GM23338 (cell line): Measurements from ENCODE around the gene WDR12. TPM values are rescaled to one million over a fixed set of nuclear protein-coding genes. Genes with fewer than 3 reads are reported as not detected.

Source experiments
- ATAC-seq: fragments of 200-7000 bp; cut with Tn5 transposase; 3 replicates; pipeline ENCODE4 v1.9.1; 2020
- DNase-seq: peaks from one replicate; pipeline ENCODE4 v3.0.0-alpha.2; 2015; ENCODE audit warnings: low spot score
- H2AFZ ChIP-seq: fragments of 200-600 bp; sonication (generic); 2 replicates; pipeline ENCODE4 v1.8.0; 2016; ENCODE audit warnings: antibody characterized with exemption, mild to moderate bottlenecking, moderate library complexity
- H3F3A ChIP-seq: fragments of 200-600 bp; sonication (generic); replicated peaks from 2 replicates; pipeline ENCODE4 v1.8.0; 2017; ENCODE audit warnings: antibody characterized with exemption, mixed run types, low read depth
- H3K27ac ChIP-seq: fragments of 200-600 bp; sonication (generic); 2 replicates; pipeline ENCODE4 v1.6.1; 2016; ENCODE audit warnings: low read depth
- H3K27me3 ChIP-seq: fragments of 200-600 bp; sonication (generic); 2 replicates; pipeline ENCODE4 v1.8.0; 2016; ENCODE audit warnings: mild to moderate bottlenecking, mixed run types, moderate library complexity; ENCODE audit not compliant: insufficient read depth
- H3K36me3 ChIP-seq: fragments of 200-600 bp; sonication (generic); 2 replicates; pipeline ENCODE4 v1.8.0; 2016; ENCODE audit warnings: mild to moderate bottlenecking; ENCODE audit not compliant: insufficient read depth
- H3K4me1 ChIP-seq: fragments of 200-600 bp; sonication (generic); 2 replicates; pipeline ENCODE4 v1.8.0; 2016; ENCODE audit warnings: mild to moderate bottlenecking, moderate library complexity; ENCODE audit not compliant: insufficient read depth
- H3K4me2 ChIP-seq: fragments of 200-600 bp; sonication (generic); 2 replicates; pipeline ENCODE4 v1.7.1; 2017; ENCODE audit warnings: mixed run types
- H3K4me3 ChIP-seq: fragments of 200-600 bp; sonication (generic); 2 replicates; pipeline ENCODE4 v1.6.1; 2016; ENCODE audit warnings: mixed run types
- H3K79me2 ChIP-seq: fragments of 200-600 bp; sonication (generic); replicated peaks from 2 replicates; pipeline ENCODE4 v1.8.0; 2017; ENCODE audit warnings: mild to moderate bottlenecking; ENCODE audit not compliant: insufficient read depth
- H3K9me2 ChIP-seq: fragments of 200-600 bp; sonication (generic); 2 replicates; pipeline ENCODE4 v1.8.0; 2017; ENCODE audit not compliant: insufficient read depth
- H4K20me1 ChIP-seq: fragments of 200-600 bp; sonication (generic); replicated peaks from 2 replicates; pipeline ENCODE4 v1.8.0; 2017; ENCODE audit warnings: mild to moderate bottlenecking; ENCODE audit not compliant: insufficient read depth
- H3K27ac Mint-ChIP-seq: 2 replicates; pipeline ENCODE4 v1.8.0; 2020; ENCODE audit warnings: inconsistent platforms, mild to moderate bottlenecking, moderate library complexity, mixed read lengths
- H3K27me3 Mint-ChIP-seq: 3 replicates; pipeline ENCODE4 v1.8.0; 2022; ENCODE audit warnings: low read depth, mild to moderate bottlenecking, moderate library complexity, mixed read lengths, inconsistent platforms; ENCODE audit not compliant: insufficient read depth, poor library complexity
- H3K36me3 Mint-ChIP-seq: 3 replicates; pipeline ENCODE4 v1.8.0; 2021; ENCODE audit warnings: low read depth, mild to moderate bottlenecking, inconsistent platforms, moderate library complexity, mixed read lengths
- H3K4me1 Mint-ChIP-seq: 3 replicates; pipeline ENCODE4 v1.8.0; 2020; ENCODE audit warnings: mild to moderate bottlenecking, inconsistent platforms, mixed read lengths
- H3K4me3 Mint-ChIP-seq: 3 replicates; pipeline ENCODE4 v1.8.0; 2021; ENCODE audit warnings: moderate library complexity, mild to moderate bottlenecking, inconsistent platforms, mixed read lengths
- H3K9me3 Mint-ChIP-seq: 3 replicates; pipeline ENCODE4 v1.8.0; 2020; ENCODE audit warnings: moderate library complexity, mild to moderate bottlenecking, inconsistent platforms, mixed read lengths
- CREB1 ChIP-seq: fragments of 250-450 bp; sonication (Bioruptor Pico); IDR thresholded peaks from 2 replicates; pipeline ENCODE4 v1.5.0; 2020; ENCODE audit warnings: low read depth, mild to moderate bottlenecking, moderate library complexity
- EZH2 ChIP-seq: fragments of 200-600 bp; sonication (generic); IDR thresholded peaks from one replicate; pipeline ENCODE4 v1.8.0; 2017; ENCODE audit warnings: antibody characterized with exemption, mild to moderate bottlenecking, low read depth; ENCODE audit not compliant: unreplicated experiment
- EZH2phosphoT487 ChIP-seq: fragments of 200-600 bp; sonication (generic); IDR thresholded peaks from one replicate; pipeline ENCODE4 v1.8.1; 2018; ENCODE audit warnings: antibody characterized with exemption; ENCODE audit not compliant: unreplicated experiment
- JUNB ChIP-seq: IDR thresholded peaks from one replicate; pipeline ENCODE4 v1.6.1; 2016; ENCODE audit warnings: antibody characterized with exemption; ENCODE audit not compliant: unreplicated experiment
- NANOG ChIP-seq: IDR thresholded peaks from 2 replicates; pipeline ENCODE4 v1.6.1; 2016; ENCODE audit warnings: antibody characterized with exemption, borderline replicate concordance
- REST ChIP-seq: IDR thresholded peaks from one replicate; pipeline ENCODE4 v1.6.1; 2018; ENCODE audit warnings: antibody characterized with exemption; ENCODE audit not compliant: unreplicated experiment
- STAT1 ChIP-seq: IDR thresholded peaks from one replicate; pipeline ENCODE4 v1.6.1; 2016; ENCODE audit warnings: antibody characterized with exemption; ENCODE audit not compliant: unreplicated experiment
- ZNF114 ChIP-seq: fragments of 250-450 bp; sonication (Bioruptor Pico); IDR thresholded peaks from 2 replicates; pipeline ENCODE4 v1.5.0; 2020; ENCODE audit warnings: mild to moderate bottlenecking, moderate library complexity
- polyA plus RNA-seq: library from polyadenylated mRNA; unstranded; fragments of >200 nt; fragmentation: Nextera tagmentation; extraction: Ambion mirVana; gene quantifications from 2 replicates; pipeline ENCODE4 v1.2.1, GENCODE V29; 2016
- total RNA-seq: library from RNA; depleted of rRNA; stranded (reverse); fragments of >200 nt; shearing (Covaris generic); gene quantifications from 2 replicates; pipeline ENCODE4 v1.2.3, GENCODE V29; 2014
- TF ChIP-seq, protein P1 (sequence below), 2 experiments: fragments of 200-600 bp in 1 of 2; sonication (generic) in 1 of 2; conservative IDR thresholded peaks; 2 replicates each; pipeline versions ENCODE4 v1.5.1 to v1.6.1; 2016 to 2017; ENCODE audit warnings: antibody characterized with exemption in 2 of 2, low read depth in 2 of 2, mild to moderate bottlenecking in 2 of 2, moderate library complexity in 1 of 2
- TF ChIP-seq, protein P2 (sequence below): IDR thresholded peaks from 2 replicates; pipeline ENCODE4 v1.6.1; 2016; ENCODE audit warnings: antibody characterized with exemption
- TF ChIP-seq, protein P3 (sequence below): fragments of 250-450 bp; sonication (Bioruptor Pico); IDR thresholded peaks from 2 replicates; pipeline ENCODE4 v1.5.0; 2020; ENCODE audit warnings: mild to moderate bottlenecking, moderate library complexity

Gene WDR12
- total and polyA plus RNA-seq, 2 experiments from 2014 or later, result 98.1 to 240 TPM

DNA sequence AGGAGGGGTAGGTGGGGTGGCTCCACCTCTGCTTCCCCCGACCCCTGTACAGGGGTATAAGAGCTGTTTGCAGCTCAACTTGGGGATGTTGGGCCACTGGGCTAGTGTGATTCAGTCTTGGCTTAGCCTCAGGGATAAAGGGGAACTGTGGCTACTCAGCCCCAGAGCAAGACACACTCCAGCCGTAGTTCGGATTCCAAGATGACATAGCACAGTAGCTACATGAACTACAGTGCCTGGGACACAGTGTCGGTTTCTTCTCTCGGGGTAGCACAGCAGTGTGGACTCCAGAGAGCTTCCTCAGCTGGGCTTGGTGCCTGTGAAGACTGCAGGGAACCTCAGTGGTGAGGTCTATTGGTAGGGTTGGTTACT is 21.7 kb upstream of the WDR12 start (continued):
- TF ChIP-seq EZH2 (no peak), JUNB (no peak), EZH2phosphoT487 (no peak)
- TF ChIP-seq, protein P1, sequence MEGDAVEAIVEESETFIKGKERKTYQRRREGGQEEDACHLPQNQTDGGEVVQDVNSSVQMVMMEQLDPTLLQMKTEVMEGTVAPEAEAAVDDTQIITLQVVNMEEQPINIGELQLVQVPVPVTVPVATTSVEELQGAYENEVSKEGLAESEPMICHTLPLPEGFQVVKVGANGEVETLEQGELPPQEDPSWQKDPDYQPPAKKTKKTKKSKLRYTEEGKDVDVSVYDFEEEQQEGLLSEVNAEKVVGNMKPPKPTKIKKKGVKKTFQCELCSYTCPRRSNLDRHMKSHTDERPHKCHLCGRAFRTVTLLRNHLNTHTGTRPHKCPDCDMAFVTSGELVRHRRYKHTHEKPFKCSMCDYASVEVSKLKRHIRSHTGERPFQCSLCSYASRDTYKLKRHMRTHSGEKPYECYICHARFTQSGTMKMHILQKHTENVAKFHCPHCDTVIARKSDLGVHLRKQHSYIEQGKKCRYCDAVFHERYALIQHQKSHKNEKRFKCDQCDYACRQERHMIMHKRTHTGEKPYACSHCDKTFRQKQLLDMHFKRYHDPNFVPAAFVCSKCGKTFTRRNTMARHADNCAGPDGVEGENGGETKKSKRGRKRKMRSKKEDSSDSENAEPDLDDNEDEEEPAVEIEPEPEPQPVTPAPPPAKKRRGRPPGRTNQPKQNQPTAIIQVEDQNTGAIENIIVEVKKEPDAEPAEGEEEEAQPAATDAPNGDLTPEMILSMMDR (conservative IDR thresholded peaks at IDR 0.05; ENCODE audit: low read depth in 2 of 2), result no peak

- no peak overlapping the region for H3K4me3 ChIP-seq
- Mint-ChIP-seq H3K27me3 (no peaks in the 10 kb centered on the region), H3K9me3 (no peaks in the 10 kb centered on the region), H3K4me3 (no peak overlapping the region), H3K4me1 (no peaks in the 10 kb centered on the region), H3K36me3 (no peaks in the 10 kb centered on the region; the same call in 2 of the 3 replicates), H3K27ac (no peak overlapping the region; the same call in 1 of the 2 replicates)
- no peak overlapping the region for H2AFZ ChIP-seq
- no peaks in the 10 kb centered on the region for H3K79me2 ChIP-seq
- no peaks in the 10 kb centered on the region for H3K27me3 ChIP-seq
- H3F3A ChIP-seq, result no peaks in the 10 kb centered on the region
- H3K9me2 ChIP-seq, result no peaks in the 10 kb centered on the region
- peak; percentile 56 for ATAC-seq
- no peak for DNase-seq
- H3K4me1 ChIP-seq, result no peaks in the 10 kb centered on the region
- no peak overlapping the region for H3K4me2 ChIP-seq
- no peaks in the 10 kb centered on the region for H3K36me3 ChIP-seq
- H3K27ac ChIP-seq, result no peak overlapping the region
- 0 out of 2 replicates have a peak, but pooled peaks cover 2% of the 10 kb centered on the region for H4K20me1 ChIP-seq
- TF ChIP-seq, protein P2, sequence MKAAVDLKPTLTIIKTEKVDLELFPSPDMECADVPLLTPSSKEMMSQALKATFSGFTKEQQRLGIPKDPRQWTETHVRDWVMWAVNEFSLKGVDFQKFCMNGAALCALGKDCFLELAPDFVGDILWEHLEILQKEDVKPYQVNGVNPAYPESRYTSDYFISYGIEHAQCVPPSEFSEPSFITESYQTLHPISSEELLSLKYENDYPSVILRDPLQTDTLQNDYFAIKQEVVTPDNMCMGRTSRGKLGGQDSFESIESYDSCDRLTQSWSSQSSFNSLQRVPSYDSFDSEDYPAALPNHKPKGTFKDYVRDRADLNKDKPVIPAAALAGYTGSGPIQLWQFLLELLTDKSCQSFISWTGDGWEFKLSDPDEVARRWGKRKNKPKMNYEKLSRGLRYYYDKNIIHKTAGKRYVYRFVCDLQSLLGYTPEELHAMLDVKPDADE, result no peak
- TF ChIP-seq EZH2phosphoT487 (no peak), STAT1 (no peak), NANOG (no peak), CREB1 (CRISPR knock-in tag) (no peak), REST (no peak), ZNF114 (CRISPR knock-in tag) (no peak)
- TF ChIP-seq, protein P3, sequence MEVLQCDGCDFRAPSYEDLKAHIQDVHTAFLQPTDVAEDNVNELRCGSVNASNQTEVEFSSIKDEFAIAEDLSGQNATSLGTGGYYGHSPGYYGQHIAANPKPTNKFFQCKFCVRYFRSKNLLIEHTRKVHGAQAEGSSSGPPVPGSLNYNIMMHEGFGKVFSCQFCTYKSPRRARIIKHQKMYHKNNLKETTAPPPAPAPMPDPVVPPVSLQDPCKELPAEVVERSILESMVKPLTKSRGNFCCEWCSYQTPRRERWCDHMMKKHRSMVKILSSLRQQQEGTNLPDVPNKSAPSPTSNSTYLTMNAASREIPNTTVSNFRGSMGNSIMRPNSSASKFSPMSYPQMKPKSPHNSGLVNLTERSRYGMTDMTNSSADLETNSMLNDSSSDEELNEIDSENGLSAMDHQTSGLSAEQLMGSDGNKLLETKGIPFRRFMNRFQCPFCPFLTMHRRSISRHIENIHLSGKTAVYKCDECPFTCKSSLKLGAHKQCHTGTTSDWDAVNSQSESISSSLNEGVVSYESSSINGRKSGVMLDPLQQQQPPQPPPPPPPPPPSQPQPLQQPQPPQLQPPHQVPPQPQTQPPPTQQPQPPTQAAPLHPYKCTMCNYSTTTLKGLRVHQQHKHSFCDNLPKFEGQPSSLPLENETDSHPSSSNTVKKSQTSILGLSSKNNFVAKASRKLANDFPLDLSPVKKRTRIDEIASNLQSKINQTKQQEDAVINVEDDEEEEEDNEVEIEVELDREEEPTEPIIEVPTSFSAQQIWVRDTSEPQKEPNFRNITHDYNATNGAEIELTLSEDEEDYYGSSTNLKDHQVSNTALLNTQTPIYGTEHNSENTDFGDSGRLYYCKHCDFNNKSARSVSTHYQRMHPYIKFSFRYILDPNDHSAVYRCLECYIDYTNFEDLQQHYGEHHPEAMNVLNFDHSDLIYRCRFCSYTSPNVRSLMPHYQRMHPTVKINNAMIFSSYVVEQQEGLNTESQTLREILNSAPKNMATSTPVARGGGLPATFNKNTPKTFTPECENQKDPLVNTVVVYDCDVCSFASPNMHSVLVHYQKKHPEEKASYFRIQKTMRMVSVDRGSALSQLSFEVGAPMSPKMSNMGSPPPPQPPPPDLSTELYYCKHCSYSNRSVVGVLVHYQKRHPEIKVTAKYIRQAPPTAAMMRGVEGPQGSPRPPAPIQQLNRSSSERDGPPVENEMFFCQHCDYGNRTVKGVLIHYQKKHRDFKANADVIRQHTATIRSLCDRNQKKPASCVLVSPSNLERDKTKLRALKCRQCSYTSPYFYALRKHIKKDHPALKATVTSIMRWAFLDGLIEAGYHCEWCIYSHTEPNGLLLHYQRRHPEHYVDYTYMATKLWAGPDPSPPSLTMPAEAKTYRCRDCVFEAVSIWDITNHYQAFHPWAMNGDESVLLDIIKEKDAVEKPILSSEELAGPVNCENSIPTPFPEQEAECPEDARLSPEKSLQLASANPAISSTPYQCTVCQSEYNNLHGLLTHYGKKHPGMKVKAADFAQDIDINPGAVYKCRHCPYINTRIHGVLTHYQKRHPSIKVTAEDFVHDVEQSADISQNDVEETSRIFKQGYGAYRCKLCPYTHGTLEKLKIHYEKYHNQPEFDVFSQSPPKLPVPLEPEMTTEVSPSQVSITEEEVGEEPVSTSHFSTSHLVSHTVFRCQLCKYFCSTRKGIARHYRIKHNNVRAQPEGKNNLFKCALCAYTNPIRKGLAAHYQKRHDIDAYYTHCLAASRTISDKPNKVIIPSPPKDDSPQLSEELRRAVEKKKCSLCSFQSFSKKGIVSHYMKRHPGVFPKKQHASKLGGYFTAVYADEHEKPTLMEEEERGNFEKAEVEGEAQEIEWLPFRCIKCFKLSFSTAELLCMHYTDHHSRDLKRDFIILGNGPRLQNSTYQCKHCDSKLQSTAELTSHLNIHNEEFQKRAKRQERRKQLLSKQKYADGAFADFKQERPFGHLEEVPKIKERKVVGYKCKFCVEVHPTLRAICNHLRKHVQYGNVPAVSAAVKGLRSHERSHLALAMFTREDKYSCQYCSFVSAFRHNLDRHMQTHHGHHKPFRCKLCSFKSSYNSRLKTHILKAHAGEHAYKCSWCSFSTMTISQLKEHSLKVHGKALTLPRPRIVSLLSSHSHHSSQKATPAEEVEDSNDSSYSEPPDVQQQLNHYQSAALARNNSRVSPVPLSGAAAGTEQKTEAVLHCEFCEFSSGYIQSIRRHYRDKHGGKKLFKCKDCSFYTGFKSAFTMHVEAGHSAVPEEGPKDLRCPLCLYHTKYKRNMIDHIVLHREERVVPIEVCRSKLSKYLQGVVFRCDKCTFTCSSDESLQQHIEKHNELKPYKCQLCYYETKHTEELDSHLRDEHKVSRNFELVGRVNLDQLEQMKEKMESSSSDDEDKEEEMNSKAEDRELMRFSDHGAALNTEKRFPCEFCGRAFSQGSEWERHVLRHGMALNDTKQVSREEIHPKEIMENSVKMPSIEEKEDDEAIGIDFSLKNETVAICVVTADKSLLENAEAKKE, result no peak
Measured at GRCh38 chr2:202932425-202933138, 21.1 kb upstream of the WDR12 start.
